Neural cell (in vitro differentiated cells): ENCODE measurements around the gene ZNF322. TPM values are rescaled to one million over a fixed set of nuclear protein-coding genes. Genes with fewer than 3 reads are reported as not detected.

Source experiments
- H2AFZ ChIP-seq: fragments of 200-600, 300-800 bp; sonication (generic), shearing (Covaris generic); 2 replicates; pipeline ENCODE4 v1.6.0; 2014; ENCODE audit warnings: low read depth, mild to moderate bottlenecking, antibody characterized with exemption, low read length, moderate library complexity
- H3F3A ChIP-seq: fragments of 200-600 bp; shearing (Covaris generic); 2 replicates; pipeline ENCODE4 v1.6.1; 2016; ENCODE audit warnings: mild to moderate bottlenecking, moderate library complexity, mixed read lengths, antibody characterized with exemption, low read length; ENCODE audit not compliant: insufficient read depth, poor library complexity, severe bottlenecking
- H3K27ac ChIP-seq: fragments of 200-600, 300-800 bp; sonication (generic), shearing (Covaris generic); 2 replicates; pipeline ENCODE4 v1.5.1; 2014; ENCODE audit warnings: mild to moderate bottlenecking, low read length, moderate library complexity
- H3K27me3 ChIP-seq: fragments of 300-800, 200-600 bp; sonication (generic), shearing (Covaris generic); 2 replicates; pipeline ENCODE4 v1.6.0; 2014; ENCODE audit warnings: mild to moderate bottlenecking, low read depth, low read length, moderate library complexity; ENCODE audit not compliant: insufficient read depth
- H3K36me3 ChIP-seq: fragments of 300-800, 200-600 bp; sonication (generic), shearing (Covaris generic); 2 replicates; pipeline ENCODE4 v1.5.1; 2014; ENCODE audit warnings: mild to moderate bottlenecking, antibody characterized with exemption, low read length, moderate library complexity; ENCODE audit not compliant: insufficient read depth
- H3K4me2 ChIP-seq: fragments of 300-800, 200-600 bp; sonication (generic), shearing (Covaris generic); 2 replicates; pipeline ENCODE4 v1.6.0; 2014; ENCODE audit warnings: mild to moderate bottlenecking, low read length
- H3K4me3 ChIP-seq: fragments of 300-800, 200-600 bp; sonication (generic), shearing (Covaris generic); 2 replicates; pipeline ENCODE4 v1.5.1; 2014; ENCODE audit warnings: mild to moderate bottlenecking, low read length, moderate library complexity
- H3K79me2 ChIP-seq: fragments of 200-600 bp; shearing (Covaris generic); replicated peaks from 2 replicates; pipeline ENCODE4 v1.6.0; 2014; ENCODE audit warnings: mild to moderate bottlenecking, low read length, moderate library complexity; ENCODE audit not compliant: insufficient read depth
- H3K9ac ChIP-seq: fragments of 300-800, 200-600 bp; sonication (generic), shearing (Covaris generic); 2 replicates; pipeline ENCODE4 v1.6.1; 2016; ENCODE audit warnings: mild to moderate bottlenecking, low read length, mixed read lengths
- H3K9me2 ChIP-seq: fragments of 200-600 bp; shearing (Covaris generic); 2 replicates; pipeline ENCODE4 v1.6.1; 2016; ENCODE audit warnings: mild to moderate bottlenecking, low read length, mixed read lengths; ENCODE audit not compliant: insufficient read depth
- H3K9me3 ChIP-seq: fragments of 200-600, 300-800 bp; sonication (generic), shearing (Covaris generic); 2 replicates; pipeline ENCODE4 v1.6.1; 2016; ENCODE audit warnings: mild to moderate bottlenecking, mixed run types, low read length, moderate library complexity, mixed read lengths
- H4K20me1 ChIP-seq: fragments of 200-600 bp; shearing (Covaris generic); 2 replicates; pipeline ENCODE4 v1.6.1; 2016; ENCODE audit warnings: mild to moderate bottlenecking, mixed run types; ENCODE audit not compliant: insufficient read depth
- CTCF ChIP-seq: fragments of 450-650 bp; IDR thresholded peaks from 2 replicates; pipeline ENCODE4 v1.5.1; 2014; ENCODE audit warnings: antibody characterized with exemption, mild to moderate bottlenecking, moderate library complexity; ENCODE audit not compliant: poor library complexity, severe bottlenecking
- EP300 ChIP-seq: fragments of 450-650 bp; conservative IDR thresholded peaks from 2 replicates; pipeline ENCODE4 v1.6.1; 2014; ENCODE audit warnings: antibody characterized with exemption, mild to moderate bottlenecking, moderate library complexity; ENCODE audit not compliant: poor library complexity, severe bottlenecking
- EZH2 ChIP-seq: fragments of 200-600, 300-800 bp; shearing (Covaris generic), sonication (generic); IDR thresholded peaks from 2 replicates; pipeline ENCODE4 v1.6.1; 2014; ENCODE audit warnings: antibody characterized with exemption, low read length, borderline replicate concordance, mild to moderate bottlenecking; ENCODE audit not compliant: insufficient read depth, poor library complexity, severe bottlenecking
- MXI1 ChIP-seq: fragments of 450-650 bp; conservative IDR thresholded peaks from 2 replicates; pipeline ENCODE4 v1.6.1; 2014; ENCODE audit warnings: antibody characterized with exemption, mild to moderate bottlenecking; ENCODE audit not compliant: poor library complexity, severe bottlenecking
- POLR2AphosphoS5 ChIP-seq: IDR thresholded peaks from 2 replicates; pipeline ENCODE4 v1.6.1; 2012
- RAD21 ChIP-seq: fragments of 450-650 bp; conservative IDR thresholded peaks from 2 replicates; pipeline ENCODE4 v1.6.1; 2014; ENCODE audit warnings: antibody characterized with exemption, mild to moderate bottlenecking, moderate library complexity
- REST ChIP-seq: IDR thresholded peaks from 2 replicates; pipeline ENCODE4 v1.6.1; 2012; ENCODE audit warnings: borderline replicate concordance
- SMC3 ChIP-seq: fragments of 450-650 bp; conservative IDR thresholded peaks from 2 replicates; pipeline ENCODE4 v1.6.1; 2014; ENCODE audit warnings: antibody characterized with exemption, mild to moderate bottlenecking, moderate library complexity; ENCODE audit not compliant: poor library complexity
- TAF1 ChIP-seq: IDR thresholded peaks from 2 replicates; pipeline ENCODE4 v1.6.1; 2012; ENCODE audit warnings: low read depth
- polyA plus RNA-seq: library from polyadenylated mRNA; depleted of rRNA; stranded (reverse); fragments of >200 nt; gene quantifications from 2 replicates; pipeline ENCODE4 v1.2.3, GENCODE V29; 2014

ZNF322 gene
- polyA plus RNA-seq, 1 donor from 2014 or later: 29.4 TPM

- Histone ChIP-seq H3K4me2 (no peak overlapping the region), H4K20me1 (no peaks in the 10 kb centered on the region), H3F3A (no peaks in the 10 kb centered on the region), H3K9me3 (peaks cover 5% of the 10 kb centered on the region), H3K9me2 (no peaks in the 10 kb centered on the region), H3K36me3 (no peaks in the 10 kb centered on the region), H3K9ac (no peak overlapping the region), H3K27ac (no peak overlapping the region), H3K27me3 (peaks cover 50% of the 10 kb centered on the region), H2AFZ (no peak overlapping the region), H3K4me3 (no peak overlapping the region), H3K79me2 (no peaks in the 10 kb centered on the region)
- no peak for TF ChIP-seq SMC3
- TF ChIP-seq EZH2: no peak
- TF ChIP-seq CTCF: no peak
- TF ChIP-seq TAF1: no peak
- TF ChIP-seq REST: no peak
- no peak for TF ChIP-seq POLR2AphosphoS5
- no peak for TF ChIP-seq RAD21
These were observed 47.9 kb downstream of the ZNF322 start for GRCh38 chr6:26611599-26611998.

- H3K27ac ChIP-seq: no peak overlapping the region
- H3F3A ChIP-seq: no peaks in the 10 kb centered on the region
- no peaks in the 10 kb centered on the region for H3K79me2 ChIP-seq
- no peak overlapping the region for H2AFZ ChIP-seq
- H3K9me3 ChIP-seq: no peaks in the 10 kb centered on the region
- H4K20me1 ChIP-seq: no peaks in the 10 kb centered on the region
- TF ChIP-seq EZH2 (no peak), TAF1 (no peak), EP300 (no peak), SMC3 (no peak), POLR2AphosphoS5 (no peak), RAD21 (no peak), CTCF (no peak), REST (no peak), MXI1 (no peak)
- no peak overlapping the region for H3K9ac ChIP-seq
- no peak overlapping the region for H3K4me3 ChIP-seq
- H3K27me3 ChIP-seq: peaks cover 37% of the 10 kb centered on the region
- H3K4me2 ChIP-seq: no peak overlapping the region
- H3K36me3 ChIP-seq: no peaks in the 10 kb centered on the region
- H3K9me2 ChIP-seq: no peaks in the 10 kb centered on the region
These were observed 50.1 kb downstream of the ZNF322 start for GRCh38 chr6:26609463-26609862.
